ENCODE results near the gene IQGAP3. TPM values are rescaled to one million over a fixed set of nuclear protein-coding genes. Genes with fewer than 3 reads are reported as not detected.
A peak's percentile ranks its signal among the peaks of the same experiment; 100 is the strongest.
"Not testable (repeated sequence)": the region's sequence is repeated elsewhere in the genome, so short reads cannot be mapped to it uniquely, and the experiment has no call there.

Gene IQGAP3
- total and polyA plus RNA-seq, 2 experiments from 2014 or later, result 5.2 to 5.7 TPM

GRCh38 chr1:156608981-156609380 is 36.6 kb upstream of the IQGAP3 start:
- peak; percentile 62 for DNase-seq (ENCODE audit: low spot score)
- Histone ChIP-seq H2AFZ (no peak overlapping the region), H3K79me2 (no peaks in the 10 kb centered on the region), H3K36me3 (replicated peaks; ENCODE audit: insufficient read depth, low read depth) (no peaks in the 10 kb centered on the region), H3K4me1 (ENCODE audit: insufficient read depth) (no peaks in the 10 kb centered on the region), H3K4me3 (no peak overlapping the region), H4K20me1 (ENCODE audit: insufficient read depth, poor library complexity, severe bottlenecking) (no peaks in the 10 kb centered on the region), H3K9me2 (replicated peaks; ENCODE audit: insufficient read depth) (no peaks in the 10 kb centered on the region), H3K27me3 (no peaks in the 10 kb centered on the region), H3K9me3 (ENCODE audit: low read depth) (no peaks in the 10 kb centered on the region), H3K27ac (no peak overlapping the region), H3K4me2 (no peak overlapping the region)
- 52% methylated on average over 6 of the region's 6 CpGs for WGBS (ENCODE audit: low lambda C conversion rate, missing lambda C conversion rate)
- peak; percentile 49 for TF ChIP-seq CTCF (IDR thresholded peaks at IDR 0.05; ENCODE audit: poor library complexity)
- TF ChIP-seq EZH2phosphoT487 (IDR thresholded peaks at IDR 0.05; ENCODE audit: low read depth, severe bottlenecking, unreplicated experiment), result no peak

- no peak overlapping the region for H3K4me2 ChIP-seq
- H4K20me1 ChIP-seq (ENCODE audit: insufficient read depth, poor library complexity, severe bottlenecking), result no peaks in the 10 kb centered on the region
- no peaks in the 10 kb centered on the region for H3K79me2 ChIP-seq
- no peaks in the 10 kb centered on the region for H3K9me2 ChIP-seq (replicated peaks; ENCODE audit: insufficient read depth)
- H3K27ac ChIP-seq, result no peak overlapping the region
- H3K9me3 ChIP-seq (ENCODE audit: low read depth), result no peaks in the 10 kb centered on the region
- no peaks in the 10 kb centered on the region for H3K27me3 ChIP-seq
- 37% methylated on average over 7 of the region's 7 CpGs for WGBS (ENCODE audit: low lambda C conversion rate, missing lambda C conversion rate)
- no peak overlapping the region for H3K4me3 ChIP-seq
- peak; percentile 85 for DNase-seq (ENCODE audit: low spot score)
- no peak overlapping the region for H2AFZ ChIP-seq
- H3K36me3 ChIP-seq (replicated peaks; ENCODE audit: insufficient read depth, low read depth), result no peaks in the 10 kb centered on the region
- TF ChIP-seq EZH2phosphoT487 (IDR thresholded peaks at IDR 0.05; ENCODE audit: low read depth, severe bottlenecking, unreplicated experiment), result no peak
- peak; percentile 74 for TF ChIP-seq CTCF (IDR thresholded peaks at IDR 0.05; ENCODE audit: poor library complexity)
- TF ChIP-seq EZH2 (IDR thresholded peaks at IDR 0.05; ENCODE audit: borderline replicate concordance), result no peak
- H3K4me1 ChIP-seq (ENCODE audit: insufficient read depth), result no peaks in the 10 kb centered on the region
These were observed 35.8 kb upstream of the IQGAP3 start for GRCh38 chr1:156608036-156608674.

GRCh38 chr1:156607344-156607743 is 35.0 kb upstream of the IQGAP3 start:
- not testable (repeated sequence) for H3K4me2 ChIP-seq; H3K9me3 ChIP-seq (ENCODE audit: low read depth); H3K27me3 ChIP-seq; H3K9me2 ChIP-seq (replicated peaks; ENCODE audit: insufficient read depth); DNase-seq (ENCODE audit: low spot score); H2AFZ ChIP-seq; H3K79me2 ChIP-seq; H4K20me1 ChIP-seq (ENCODE audit: insufficient read depth, poor library complexity, severe bottlenecking); H3K4me1 ChIP-seq (ENCODE audit: insufficient read depth); H3K27ac ChIP-seq; H3K4me3 ChIP-seq; H3K36me3 ChIP-seq (replicated peaks; ENCODE audit: insufficient read depth, low read depth)
- WGBS (ENCODE audit: low lambda C conversion rate, missing lambda C conversion rate), result 97% methylated on average over 4 of the region's 4 CpGs

GRCh38 chr1:156602557-156602993 is 30.2 kb upstream of the IQGAP3 start:
- Histone ChIP-seq H3K27me3 (no peaks in the 10 kb centered on the region), H2AFZ (no peak overlapping the region), H3K9me2 (replicated peaks; ENCODE audit: insufficient read depth) (no peaks in the 10 kb centered on the region), H3K36me3 (replicated peaks; ENCODE audit: insufficient read depth, low read depth) (no peaks in the 10 kb centered on the region), H3K79me2 (peaks cover 21% of the 10 kb centered on the region), H3K4me2 (no peak overlapping the region), H3K4me3 (no peak overlapping the region), H3K4me1 (ENCODE audit: insufficient read depth) (peaks cover 9% of the 10 kb centered on the region), H3K27ac (no peak overlapping the region), H4K20me1 (ENCODE audit: insufficient read depth, poor library complexity, severe bottlenecking) (no peaks in the 10 kb centered on the region), H3K9me3 (ENCODE audit: low read depth) (no peaks in the 10 kb centered on the region)
- TF ChIP-seq EZH2 (IDR thresholded peaks at IDR 0.05; ENCODE audit: borderline replicate concordance), result no peak
- peak; percentile 34 for TF ChIP-seq CTCF (IDR thresholded peaks at IDR 0.05; ENCODE audit: poor library complexity)
- no peak for TF ChIP-seq EZH2phosphoT487 (IDR thresholded peaks at IDR 0.05; ENCODE audit: low read depth, severe bottlenecking, unreplicated experiment)
- DNase-seq (ENCODE audit: low spot score), result no peak
- 41% methylated on average over 10 of the region's 10 CpGs for WGBS (ENCODE audit: low lambda C conversion rate, missing lambda C conversion rate)
